ENCODE measurements around the gene MEOX2.

Gene MEOX2

DNA sequence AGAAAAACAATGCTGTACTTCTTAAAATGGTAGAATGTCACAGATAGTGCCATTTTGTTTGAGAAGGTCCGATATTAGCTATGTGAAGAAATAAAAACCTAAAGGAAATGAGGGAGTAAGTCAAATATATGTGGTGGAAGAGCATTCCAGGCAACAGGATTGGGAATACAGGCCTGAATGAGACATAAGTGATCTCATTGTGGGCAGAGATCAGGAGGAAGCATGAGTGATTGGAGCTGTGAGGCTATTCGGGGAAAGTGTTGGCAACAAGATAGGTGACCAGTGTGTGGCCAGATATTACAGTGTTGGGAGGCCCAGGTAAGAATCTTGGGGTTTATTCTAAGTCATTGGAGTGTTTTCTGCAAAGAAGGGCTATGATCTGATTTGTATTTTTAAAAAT lies 83.4 kb downstream of the MEOX2 start:
- Histone ChIP-seq H3K4me1 (ENCODE audit: control insufficient read depth in 2 of 2, insufficient read depth in 2 of 2, low read length in 2 of 2) (no peaks in the 10 kb centered on the region), H3K27me3 (ENCODE audit: control insufficient read depth in 2 of 2, insufficient read depth in 2 of 2, low read length in 2 of 2) (no peaks in the 10 kb centered on the region), H3K4me3 (ENCODE audit: low read length in 2 of 2) (no peak overlapping the region), H3K27ac (ENCODE audit: low read depth in 2 of 2, low read length in 2 of 2) (no peak overlapping the region), H3K9ac (ENCODE audit: low read depth in 1 of 2, low read length in 2 of 2) (no peak overlapping the region), H3K9me3 (ENCODE audit: control insufficient read depth in 2 of 2, low read length in 2 of 2) (no peaks in the 10 kb centered on the region), H3K36me3 (ENCODE audit: control insufficient read depth in 2 of 2, insufficient read depth in 2 of 2, low read length in 2 of 2) (no peaks in the 10 kb centered on the region)

DNA sequence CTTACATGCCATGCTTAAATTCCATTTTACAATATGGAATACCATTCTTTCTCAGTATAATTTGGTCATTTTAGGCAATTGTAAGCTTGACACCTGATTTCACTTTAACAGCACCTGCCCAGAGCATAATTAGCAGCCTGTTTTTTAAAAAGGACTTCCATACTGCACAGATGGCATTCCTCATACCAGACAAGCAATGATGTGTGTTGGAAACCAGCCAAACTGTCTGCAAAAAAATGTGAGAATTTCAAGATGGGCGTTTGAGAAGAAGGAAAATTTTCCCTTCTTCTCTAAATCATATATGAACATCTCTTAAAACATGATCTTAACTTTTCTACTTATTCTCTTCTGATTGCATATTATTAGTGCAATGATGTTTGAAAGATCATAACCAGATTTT lies 84.2 kb downstream of the MEOX2 start:
- no peaks in the 10 kb centered on the region for H3K4me1 ChIP-seq (ENCODE audit: control insufficient read depth in 2 of 2, insufficient read depth in 2 of 2, low read length in 2 of 2)
- no peaks in the 10 kb centered on the region for H3K9me3 ChIP-seq (ENCODE audit: control insufficient read depth in 2 of 2, low read length in 2 of 2)
- H3K27me3 ChIP-seq (ENCODE audit: control insufficient read depth in 2 of 2, insufficient read depth in 2 of 2, low read length in 2 of 2) = no peaks in the 10 kb centered on the region

DNA sequence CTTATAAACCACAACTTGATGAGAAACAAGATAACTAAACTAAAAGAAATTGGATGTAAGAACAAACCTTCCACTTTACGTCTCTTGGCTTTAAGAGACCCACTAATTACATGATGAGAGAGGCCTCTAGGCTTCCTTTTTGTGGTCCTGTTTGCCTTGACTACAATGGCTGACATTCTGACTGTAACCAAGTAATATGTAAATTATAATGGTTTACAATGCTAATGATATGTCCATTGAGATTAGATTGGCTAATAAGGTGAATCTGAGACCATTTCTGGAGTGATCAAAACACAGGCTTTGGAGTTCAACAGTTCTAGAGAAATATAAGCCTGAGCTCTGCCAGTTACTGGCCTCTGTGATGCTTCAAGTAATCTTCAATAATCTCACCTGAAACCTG lies 85.3 kb downstream of the MEOX2 start:
- H3K9me3 ChIP-seq (ENCODE audit: control insufficient read depth in 2 of 2, low read length in 2 of 2) = no peaks in the 10 kb centered on the region
- no peak overlapping the region for H3K9ac ChIP-seq (ENCODE audit: low read depth in 1 of 2, low read length in 2 of 2)
- no peak overlapping the region for H3K27ac ChIP-seq (ENCODE audit: low read depth in 2 of 2, low read length in 2 of 2)
- no peak overlapping the region for H3K4me3 ChIP-seq (ENCODE audit: low read length in 2 of 2)
- H3K36me3 ChIP-seq (ENCODE audit: control insufficient read depth in 2 of 2, insufficient read depth in 2 of 2, low read length in 2 of 2) = no peaks in the 10 kb centered on the region
- no peaks in the 10 kb centered on the region for H3K4me1 ChIP-seq (ENCODE audit: control insufficient read depth in 2 of 2, insufficient read depth in 2 of 2, low read length in 2 of 2)
- H3K27me3 ChIP-seq (ENCODE audit: control insufficient read depth in 2 of 2, insufficient read depth in 2 of 2, low read length in 2 of 2) = no peaks in the 10 kb centered on the region

More for the DNA sequence above, 84.2 kb downstream of the MEOX2 start:
- Histone ChIP-seq H3K36me3 (ENCODE audit: control insufficient read depth in 2 of 2, insufficient read depth in 2 of 2, low read length in 2 of 2) (no peaks in the 10 kb centered on the region), H3K9ac (ENCODE audit: low read depth in 1 of 2, low read length in 2 of 2) (no peak overlapping the region), H3K4me3 (ENCODE audit: low read length in 2 of 2) (no peak overlapping the region), H3K27ac (ENCODE audit: low read depth in 2 of 2, low read length in 2 of 2) (no peak overlapping the region)

DNA sequence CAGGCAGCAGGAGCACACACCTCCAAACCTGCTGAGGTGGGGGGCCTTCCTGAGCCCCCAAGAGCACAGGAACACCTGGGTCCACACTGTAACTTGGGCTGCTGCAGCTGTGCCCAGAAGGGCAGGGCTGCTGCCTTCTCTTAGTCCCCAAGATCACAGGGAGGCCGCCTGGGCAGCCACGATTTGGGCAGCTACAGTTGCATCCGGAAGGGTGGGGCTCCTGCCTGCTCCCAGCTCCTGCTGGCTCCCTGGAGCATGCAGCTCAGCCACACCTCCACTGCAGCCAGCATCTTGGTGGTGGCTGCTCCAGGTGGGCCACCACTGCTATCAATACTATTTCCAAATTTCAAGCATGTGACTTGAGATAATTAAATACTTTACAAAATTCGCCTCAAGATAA lies 86.2 kb downstream of the MEOX2 start:
- no peaks in the 10 kb centered on the region for H3K9me3 ChIP-seq (ENCODE audit: control insufficient read depth in 2 of 2, low read length in 2 of 2)
- H3K36me3 ChIP-seq (ENCODE audit: control insufficient read depth in 2 of 2, insufficient read depth in 2 of 2, low read length in 2 of 2) = no peaks in the 10 kb centered on the region
- H3K27ac ChIP-seq (ENCODE audit: low read depth in 2 of 2, low read length in 2 of 2) = no peak overlapping the region
- H3K4me3 ChIP-seq (ENCODE audit: low read length in 2 of 2) = no peak overlapping the region
- H3K27me3 ChIP-seq (ENCODE audit: control insufficient read depth in 2 of 2, insufficient read depth in 2 of 2, low read length in 2 of 2) = no peaks in the 10 kb centered on the region
- H3K9ac ChIP-seq (ENCODE audit: low read depth in 1 of 2, low read length in 2 of 2) = no peak overlapping the region
- H3K4me1 ChIP-seq (ENCODE audit: control insufficient read depth in 2 of 2, insufficient read depth in 2 of 2, low read length in 2 of 2) = no peaks in the 10 kb centered on the region

DNA sequence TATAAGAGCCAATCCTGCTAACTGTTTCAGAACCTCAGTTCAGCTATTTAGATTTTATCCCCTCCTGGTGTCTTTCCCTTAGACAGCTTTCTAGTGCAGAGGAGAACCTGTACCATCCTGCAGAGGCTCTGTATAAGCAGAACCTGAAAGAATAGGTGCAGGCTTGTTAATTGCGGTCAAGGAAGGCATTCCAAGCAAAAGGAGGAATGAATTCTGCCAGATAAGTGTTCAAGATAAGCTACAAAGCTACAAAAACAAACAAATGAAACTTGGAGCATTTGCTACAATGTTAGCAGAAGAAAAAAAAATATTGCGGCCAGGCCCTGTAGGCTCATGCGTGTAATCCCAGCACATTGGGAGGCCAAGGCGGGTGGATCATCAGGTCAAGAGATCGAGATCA lies 92.0 kb downstream of the MEOX2 start:
- Histone ChIP-seq H3K9me3 (ENCODE audit: control insufficient read depth in 2 of 2, low read length in 2 of 2) (no peaks in the 10 kb centered on the region), H3K27ac (ENCODE audit: low read depth in 2 of 2, low read length in 2 of 2) (no peak overlapping the region), H3K4me1 (ENCODE audit: control insufficient read depth in 2 of 2, insufficient read depth in 2 of 2, low read length in 2 of 2) (no peaks in the 10 kb centered on the region), H3K27me3 (ENCODE audit: control insufficient read depth in 2 of 2, insufficient read depth in 2 of 2, low read length in 2 of 2) (no peaks in the 10 kb centered on the region), H3K4me3 (ENCODE audit: low read length in 2 of 2) (no peak overlapping the region), H3K9ac (ENCODE audit: low read depth in 1 of 2, low read length in 2 of 2) (no peak overlapping the region), H3K36me3 (ENCODE audit: control insufficient read depth in 2 of 2, insufficient read depth in 2 of 2, low read length in 2 of 2) (no peaks in the 10 kb centered on the region)

DNA sequence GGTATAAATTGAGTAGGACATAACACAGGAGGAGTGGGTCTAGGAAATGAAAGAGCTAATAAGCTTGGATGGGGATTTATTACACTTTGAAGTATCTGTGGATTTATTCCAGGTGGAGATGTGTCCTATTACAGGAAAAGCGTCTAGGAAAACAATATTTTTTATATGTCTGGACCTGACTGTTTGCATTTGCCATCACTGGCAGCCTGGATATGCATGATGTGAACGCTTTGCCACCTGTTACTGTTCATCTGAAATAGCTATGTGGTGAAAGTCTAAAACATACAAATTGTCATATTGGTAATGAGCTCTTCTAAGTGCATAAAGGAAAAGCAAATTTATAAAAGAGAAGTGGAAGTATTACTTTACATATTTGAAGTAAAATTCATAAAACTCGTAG lies 93.1 kb downstream of the MEOX2 start:
- Histone ChIP-seq H3K27ac (ENCODE audit: low read depth in 2 of 2, low read length in 2 of 2) (no peak overlapping the region), H3K27me3 (ENCODE audit: control insufficient read depth in 2 of 2, insufficient read depth in 2 of 2, low read length in 2 of 2) (no peaks in the 10 kb centered on the region), H3K4me3 (ENCODE audit: low read length in 2 of 2) (no peak overlapping the region), H3K4me1 (ENCODE audit: control insufficient read depth in 2 of 2, insufficient read depth in 2 of 2, low read length in 2 of 2) (no peaks in the 10 kb centered on the region), H3K36me3 (ENCODE audit: control insufficient read depth in 2 of 2, insufficient read depth in 2 of 2, low read length in 2 of 2) (no peaks in the 10 kb centered on the region), H3K9ac (ENCODE audit: low read depth in 1 of 2, low read length in 2 of 2) (no peak overlapping the region), H3K9me3 (ENCODE audit: control insufficient read depth in 2 of 2, low read length in 2 of 2) (no peaks in the 10 kb centered on the region)

DNA sequence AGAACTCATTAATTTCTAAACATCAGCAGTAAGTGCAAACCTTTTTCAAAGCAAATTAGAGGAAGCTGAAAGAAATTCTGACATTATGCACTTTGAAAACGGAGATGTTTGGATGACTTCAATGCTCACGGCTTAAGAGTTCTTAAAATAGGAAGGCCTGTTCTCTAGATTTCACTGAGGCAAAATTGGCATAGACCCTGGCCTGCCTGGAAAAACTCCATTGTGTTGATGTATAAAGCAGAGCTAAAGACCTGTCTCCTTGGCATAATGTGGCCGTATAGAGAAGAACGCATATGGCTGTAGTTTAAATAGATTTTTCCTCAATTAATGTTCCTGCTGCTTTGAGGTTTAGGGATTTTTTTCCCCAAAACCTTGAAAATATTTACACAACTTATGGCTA lies 100.2 kb downstream of the MEOX2 start:
- Histone ChIP-seq H3K9ac (ENCODE audit: low read depth in 1 of 2, low read length in 2 of 2) (no peak overlapping the region), H3K4me1 (ENCODE audit: control insufficient read depth in 2 of 2, insufficient read depth in 2 of 2, low read length in 2 of 2) (no peaks in the 10 kb centered on the region)

DNA sequence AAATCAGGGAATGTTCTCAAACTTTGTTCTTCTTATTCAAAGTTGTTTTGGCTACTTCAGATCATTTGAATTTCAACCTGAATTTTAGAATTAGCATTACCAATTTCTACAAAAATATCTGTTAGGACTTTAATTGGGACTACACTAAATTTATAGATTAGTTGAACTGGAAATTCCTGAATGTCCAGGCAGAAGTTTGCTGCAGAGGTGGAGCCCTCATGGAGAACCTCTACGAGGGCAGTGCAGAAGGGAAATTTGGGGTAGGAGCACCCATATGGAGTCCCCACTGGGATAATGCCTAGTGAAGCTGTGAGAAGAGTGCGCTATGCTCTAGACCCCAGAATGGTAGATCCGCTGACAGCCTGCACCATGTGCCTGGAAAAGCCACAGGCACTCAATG lies 101.9 kb downstream of the MEOX2 start:
- Histone ChIP-seq H3K9me3 (ENCODE audit: control insufficient read depth in 2 of 2, low read length in 2 of 2) (no peaks in the 10 kb centered on the region), H3K9ac (ENCODE audit: low read depth in 1 of 2, low read length in 2 of 2) (no peak overlapping the region), H3K27me3 (ENCODE audit: control insufficient read depth in 2 of 2, insufficient read depth in 2 of 2, low read length in 2 of 2) (no peaks in the 10 kb centered on the region), H3K36me3 (ENCODE audit: control insufficient read depth in 2 of 2, insufficient read depth in 2 of 2, low read length in 2 of 2) (no peaks in the 10 kb centered on the region), H3K27ac (ENCODE audit: low read depth in 2 of 2, low read length in 2 of 2) (no peak overlapping the region), H3K4me1 (ENCODE audit: control insufficient read depth in 2 of 2, insufficient read depth in 2 of 2, low read length in 2 of 2) (no peaks in the 10 kb centered on the region), H3K4me3 (ENCODE audit: low read length in 2 of 2) (no peak overlapping the region)

More for the DNA sequence above, 100.2 kb downstream of the MEOX2 start:
- Histone ChIP-seq H3K9me3 (ENCODE audit: control insufficient read depth in 2 of 2, low read length in 2 of 2) (no peaks in the 10 kb centered on the region), H3K36me3 (ENCODE audit: control insufficient read depth in 2 of 2, insufficient read depth in 2 of 2, low read length in 2 of 2) (no peaks in the 10 kb centered on the region), H3K4me3 (ENCODE audit: low read length in 2 of 2) (no peak overlapping the region), H3K27ac (ENCODE audit: low read depth in 2 of 2, low read length in 2 of 2) (no peak overlapping the region), H3K27me3 (ENCODE audit: control insufficient read depth in 2 of 2, insufficient read depth in 2 of 2, low read length in 2 of 2) (no peaks in the 10 kb centered on the region)

DNA sequence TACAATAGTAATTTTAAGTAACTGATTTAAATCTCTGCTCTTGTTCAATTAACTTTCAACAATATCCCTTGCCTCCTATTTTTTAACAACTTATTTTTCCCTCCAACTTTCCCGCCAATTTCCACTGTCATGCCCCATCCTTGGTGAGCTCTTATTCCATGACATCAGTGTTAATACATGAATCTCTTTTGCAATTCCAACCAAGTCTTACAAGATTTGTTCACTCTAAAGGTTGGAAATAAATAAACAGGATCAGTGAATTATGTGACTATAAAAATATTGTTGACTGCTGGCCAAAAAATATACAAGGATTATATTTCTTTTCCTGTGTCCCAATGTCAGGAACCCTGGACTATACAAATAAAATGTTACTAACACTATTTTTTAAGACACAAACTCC lies 103.7 kb downstream of the MEOX2 start:
- Histone ChIP-seq H3K27ac (ENCODE audit: low read depth in 2 of 2, low read length in 2 of 2) (no peak overlapping the region), H3K9me3 (ENCODE audit: control insufficient read depth in 2 of 2, low read length in 2 of 2) (no peaks in the 10 kb centered on the region), H3K4me3 (ENCODE audit: low read length in 2 of 2) (no peak overlapping the region), H3K4me1 (ENCODE audit: control insufficient read depth in 2 of 2, insufficient read depth in 2 of 2, low read length in 2 of 2) (no peaks in the 10 kb centered on the region), H3K36me3 (ENCODE audit: control insufficient read depth in 2 of 2, insufficient read depth in 2 of 2, low read length in 2 of 2) (no peaks in the 10 kb centered on the region), H3K27me3 (ENCODE audit: control insufficient read depth in 2 of 2, insufficient read depth in 2 of 2, low read length in 2 of 2) (no peaks in the 10 kb centered on the region), H3K9ac (ENCODE audit: low read depth in 1 of 2, low read length in 2 of 2) (no peak overlapping the region)

DNA sequence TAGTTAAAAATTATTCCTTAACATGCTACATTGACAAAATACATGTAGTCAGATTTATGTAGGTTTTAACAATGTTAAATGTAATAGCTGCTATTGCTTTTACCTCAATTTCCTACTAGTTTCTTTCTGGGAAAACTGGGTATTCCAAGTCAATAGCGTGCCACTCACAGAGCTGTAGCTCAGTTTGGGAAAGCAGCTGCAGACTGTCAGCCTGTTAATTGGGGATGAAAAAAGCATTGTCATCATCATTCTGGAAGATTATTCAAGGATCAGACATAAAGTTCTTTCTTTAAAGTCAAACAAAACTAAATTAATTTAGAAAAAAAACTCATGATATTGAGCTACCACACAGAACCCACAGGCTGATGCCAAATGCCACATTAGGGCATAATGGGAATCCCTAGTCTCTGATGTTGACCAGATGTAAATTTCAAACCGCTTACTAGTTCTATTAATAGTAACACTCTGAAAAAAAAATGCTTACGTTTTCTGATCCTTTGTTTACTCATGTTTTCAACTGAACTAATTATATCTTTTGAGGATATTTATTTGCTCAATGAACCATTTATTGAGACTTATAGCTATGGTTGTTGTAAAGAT lies 105.0 kb downstream of the MEOX2 start:
- Histone ChIP-seq H3K27ac (ENCODE audit: low read depth in 2 of 2, low read length in 2 of 2) (no peak overlapping the region), H3K9me3 (ENCODE audit: control insufficient read depth in 2 of 2, low read length in 2 of 2) (no peaks in the 10 kb centered on the region), H3K27me3 (ENCODE audit: control insufficient read depth in 2 of 2, insufficient read depth in 2 of 2, low read length in 2 of 2) (no peaks in the 10 kb centered on the region), H3K4me1 (ENCODE audit: control insufficient read depth in 2 of 2, insufficient read depth in 2 of 2, low read length in 2 of 2) (no peaks in the 10 kb centered on the region), H3K9ac (ENCODE audit: low read depth in 1 of 2, low read length in 2 of 2) (no peak overlapping the region), H3K4me3 (ENCODE audit: low read length in 2 of 2) (no peak overlapping the region), H3K36me3 (ENCODE audit: control insufficient read depth in 2 of 2, insufficient read depth in 2 of 2, low read length in 2 of 2) (no peaks in the 10 kb centered on the region)

Measured in mucosa of rectum (tissue), 2 donors.